Neuronal stem cell (in vitro differentiated cells): ENCODE results near the gene ALDH7A1.

Experiments used
- DNase-seq: peaks from one replicate; pipeline ENCODE4 v3.0.0-alpha.2; 2013; ENCODE audit warnings: low spot score
- H2AFZ ChIP-seq: one replicate; pipeline ENCODE4 v1.6.1; 2013; ENCODE audit warnings: mild to moderate bottlenecking, low read length, inconsistent platforms
- H2AK5ac ChIP-seq: 2 replicates; pipeline ENCODE4 v1.6.1; 2013; ENCODE audit warnings: low read depth, mild to moderate bottlenecking, inconsistent platforms, low read length, moderate library complexity, mixed read lengths
- H2BK120ac ChIP-seq: 2 replicates; pipeline ENCODE4 v1.6.1; 2013; ENCODE audit warnings: low read depth, mild to moderate bottlenecking, inconsistent platforms, low read length, moderate library complexity, mixed read lengths
- H2BK12ac ChIP-seq: one replicate; pipeline ENCODE4 v1.6.1; 2013; ENCODE audit warnings: low read length, inconsistent platforms
- H2BK15ac ChIP-seq: 2 replicates; pipeline ENCODE4 v1.6.1; 2013; ENCODE audit warnings: mild to moderate bottlenecking, low read length, inconsistent platforms, mixed read lengths
- H2BK5ac ChIP-seq: one replicate; pipeline ENCODE4 v1.6.1; 2013; ENCODE audit warnings: inconsistent platforms, mild to moderate bottlenecking, low read length, moderate library complexity
- H3K14ac ChIP-seq: one replicate; pipeline ENCODE4 v1.6.1; 2013; ENCODE audit warnings: low read length, inconsistent platforms
- H3K18ac ChIP-seq: 2 replicates; pipeline ENCODE4 v1.6.1; 2013; ENCODE audit warnings: low read length, inconsistent platforms
- H3K23ac ChIP-seq: 2 replicates; pipeline ENCODE4 v1.6.1; 2013; ENCODE audit warnings: low read depth, mild to moderate bottlenecking, mixed read lengths, low read length, inconsistent platforms; ENCODE audit not compliant: poor library complexity
- H3K27ac ChIP-seq: replicated peaks from 3 replicates; pipeline ENCODE4 v1.5.1; 2013; ENCODE audit warnings: low read length, inconsistent platforms
- H3K27me3 ChIP-seq, 3 experiments: 2 replicates each; pipeline ENCODE4 v1.6.1; 2013; ENCODE audit warnings: low read length in 3 of 3, mild to moderate bottlenecking in 2 of 3, inconsistent platforms in 1 of 3, low read depth in 1 of 3, mixed read lengths in 1 of 3, moderate library complexity in 1 of 3; ENCODE audit not compliant: control insufficient read depth in 3 of 3, insufficient read depth in 3 of 3
- H3K36me3 ChIP-seq, 2 donors: replicated peaks in 1 of 2; 2 replicates each; pipeline ENCODE4 v1.6.1; 2013; ENCODE audit warnings: low read length in 2 of 2; ENCODE audit not compliant: control insufficient read depth in 2 of 2, insufficient read depth in 2 of 2
- H3K4ac ChIP-seq: 2 replicates; pipeline ENCODE4 v1.6.1; 2013; ENCODE audit warnings: inconsistent platforms, mild to moderate bottlenecking, low read length, moderate library complexity
- H3K4me1 ChIP-seq, 2 donors: 1 replicate in 1 of 2; 2 replicates in 1 of 2; pipeline ENCODE4 v1.6.1; 2013; ENCODE audit warnings: low read length in 2 of 2, low read depth in 1 of 2; ENCODE audit not compliant: control insufficient read depth in 2 of 2, insufficient read depth in 1 of 2
- H3K4me2 ChIP-seq: one replicate; pipeline ENCODE4 v1.6.1; 2013; ENCODE audit warnings: mild to moderate bottlenecking, low read length, inconsistent platforms; ENCODE audit not compliant: insufficient read depth, poor library complexity, severe bottlenecking
- H3K4me3 ChIP-seq, 2 donors: 2 replicates each; pipeline ENCODE4 v1.5.1; 2013; ENCODE audit warnings: low read length in 2 of 2, mild to moderate bottlenecking in 2 of 2, inconsistent platforms in 1 of 2, moderate library complexity in 1 of 2
- H3K79me1 ChIP-seq: one replicate; pipeline ENCODE4 v1.6.1; 2013; ENCODE audit warnings: low read depth, mild to moderate bottlenecking, inconsistent platforms, low read length, moderate library complexity
- H3K9ac ChIP-seq: one replicate; pipeline ENCODE4 v1.6.1; 2013; ENCODE audit warnings: mild to moderate bottlenecking, low read depth, low read length, inconsistent platforms; ENCODE audit not compliant: poor library complexity
- H3K9me3 ChIP-seq, 2 donors: replicated peaks in 1 of 2; 2 replicates each; pipeline versions ENCODE3 to v1.6.1; 2013; ENCODE audit warnings: low read length in 2 of 2, mild to moderate bottlenecking in 2 of 2, inconsistent platforms in 1 of 2, low read depth in 1 of 2, mixed read lengths in 1 of 2, moderate library complexity in 1 of 2; ENCODE audit not compliant: control insufficient read depth in 2 of 2, insufficient read depth in 1 of 2
- H4K8ac ChIP-seq: one replicate; pipeline ENCODE4 v1.6.1; 2013; ENCODE audit warnings: low read depth, mild to moderate bottlenecking, inconsistent platforms, low read length, moderate library complexity
- H4K91ac ChIP-seq: one replicate; pipeline ENCODE4 v1.6.1; 2013; ENCODE audit warnings: low read length, low read depth, mild to moderate bottlenecking, inconsistent platforms; ENCODE audit not compliant: poor library complexity
- WGBS, 2 donors: extraction: QIAGEN DNeasy Blood & Tissue Kit; methylation state at CpG; one replicate each; pipeline ENCODE4 v1.1.7; 2013; ENCODE audit warnings: missing lambda C conversion rate in 2 of 2, mixed read lengths in 1 of 2; ENCODE audit not compliant: insufficient read length in 2 of 2, insufficient replicate concordance in 1 of 2; ENCODE audit errors: extremely low coverage in 2 of 2; 5-methylcytosine and 5-hydroxymethylcytosine counted together

The ALDH7A1 gene

DNA sequence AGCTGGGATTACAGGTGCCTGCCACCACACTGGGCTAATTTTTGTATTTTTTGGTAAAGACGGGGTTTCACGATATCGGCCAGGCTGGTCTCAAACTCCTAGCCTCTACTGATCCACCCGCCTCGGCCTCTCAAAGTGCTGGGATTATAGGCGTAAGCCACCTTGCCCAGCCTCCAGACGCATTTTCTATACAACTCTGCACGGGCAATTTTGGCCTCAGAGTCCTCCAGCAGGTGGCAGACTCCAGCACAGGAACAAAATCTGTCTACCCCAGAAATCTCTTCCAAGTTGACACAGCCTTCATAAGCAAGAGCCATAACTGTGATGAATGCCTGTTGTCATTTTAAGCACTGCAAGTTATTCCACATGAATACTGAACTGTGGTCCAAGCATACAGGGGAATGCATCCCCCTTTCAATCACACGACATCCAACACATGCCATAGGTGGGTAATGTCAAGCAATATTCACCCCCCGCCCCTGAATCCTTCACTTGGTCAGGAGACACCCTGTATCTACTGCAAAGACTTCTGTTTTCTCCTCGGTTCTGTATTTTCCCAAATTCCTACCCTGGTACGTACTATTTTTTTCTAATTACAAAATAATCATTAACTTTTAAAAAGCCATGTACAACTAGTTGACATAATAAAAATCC is 50.8 kb downstream of the ALDH7A1 start:
- H3K79me1 ChIP-seq: no peaks in the 10 kb centered on the region
- no peak overlapping the region for H3K27ac ChIP-seq
- no peak overlapping the region for H3K18ac ChIP-seq
- no peak for DNase-seq
- H2BK12ac ChIP-seq: no peak overlapping the region
- no peak overlapping the region for H3K4me2 ChIP-seq
- no peak overlapping the region for H3K14ac ChIP-seq
- H3K36me3 ChIP-seq: peaks cover 20 to 69% of the 10 kb centered on the region in 2 donors
- no peak overlapping the region for H2AFZ ChIP-seq
- no peak overlapping the region for H3K4me3 ChIP-seq
- no peaks in the 10 kb centered on the region for H3K27me3 ChIP-seq
- no peaks in the 10 kb centered on the region for H3K4me1 ChIP-seq
- peaks cover 0 to 2% of the 10 kb centered on the region in 2 donors for H3K9me3 ChIP-seq
- 100% methylated on average over 1 of the region's 12 CpGs; no CpG with 5 or more reads in 1 of the 2 donors for WGBS, 2 donors
- no peak overlapping the region for H4K91ac ChIP-seq
- no peak overlapping the region for H2BK120ac ChIP-seq
- H2AK5ac ChIP-seq: no peak overlapping the region
- no peak overlapping the region for H3K4ac ChIP-seq
- H3K23ac ChIP-seq: no peak overlapping the region
- no peak overlapping the region for H3K9ac ChIP-seq
- no peak overlapping the region for H4K8ac ChIP-seq
- H2BK15ac ChIP-seq: no peak overlapping the region
- no peak overlapping the region for H2BK5ac ChIP-seq

GRCh38 chr5:126543660-126544059 is 51.4 kb downstream of the ALDH7A1 start:
- H3K27ac ChIP-seq: no peak overlapping the region
- no peak overlapping the region for H2BK12ac ChIP-seq
- DNase-seq: no peak
- WGBS, 2 donors: no CpG with 5 or more reads among the region's 2 CpGs
- peaks cover 0 to 2% of the 10 kb centered on the region in 2 donors for H3K4me1 ChIP-seq
- H3K79me1 ChIP-seq: no peaks in the 10 kb centered on the region
- no peak overlapping the region for H3K23ac ChIP-seq
- H3K9me3 ChIP-seq: peaks cover 0 to 2% of the 10 kb centered on the region in 2 donors
- H3K9ac ChIP-seq: no peak overlapping the region
- no peak overlapping the region for H3K4me2 ChIP-seq
- no peak overlapping the region for H4K91ac ChIP-seq
- H3K36me3 ChIP-seq: peaks cover 19 to 63% of the 10 kb centered on the region in 2 donors
- no peak overlapping the region for H2BK15ac ChIP-seq
- peak overlapping the region; percentile 51 for H3K18ac ChIP-seq
- H2AFZ ChIP-seq: no peak overlapping the region
- H3K14ac ChIP-seq: no peak overlapping the region
- no peak overlapping the region for H3K4ac ChIP-seq
- H2AK5ac ChIP-seq: no peak overlapping the region
- no peak overlapping the region for H4K8ac ChIP-seq
- H2BK120ac ChIP-seq: no peak overlapping the region
- H3K4me3 ChIP-seq: no peak overlapping the region
- H2BK5ac ChIP-seq: no peak overlapping the region
- no peaks in the 10 kb centered on the region for H3K27me3 ChIP-seq

- no peaks in the 10 kb centered on the region for H3K79me1 ChIP-seq
- no peak overlapping the region for H2AFZ ChIP-seq
- no peak overlapping the region for H3K4ac ChIP-seq
- H3K36me3 ChIP-seq: peaks cover 19 to 57% of the 10 kb centered on the region in 2 donors
- no peak overlapping the region for H2BK120ac ChIP-seq
- no peak overlapping the region for H2BK5ac ChIP-seq
- no peak overlapping the region for H4K91ac ChIP-seq
- H3K4me1 ChIP-seq: peaks cover 0 to 2% of the 10 kb centered on the region in 2 donors
- H2BK15ac ChIP-seq: no peak overlapping the region
- H3K23ac ChIP-seq: no peak overlapping the region
- no peak overlapping the region for H3K14ac ChIP-seq
- H2BK12ac ChIP-seq: no peak overlapping the region
- no peak overlapping the region for H2AK5ac ChIP-seq
- H3K18ac ChIP-seq: no peak overlapping the region
- no peaks in the 10 kb centered on the region for H3K27me3 ChIP-seq
- peak overlapping the region; percentile 95 for H4K8ac ChIP-seq
- peaks cover 0 to 2% of the 10 kb centered on the region in 2 donors for H3K9me3 ChIP-seq
- no CpG with 5 or more reads among the region's 1 CpG for WGBS, 2 donors
- no peak overlapping the region for H3K9ac ChIP-seq
- DNase-seq: no peak
- H3K27ac ChIP-seq: no peak overlapping the region
- no peak overlapping the region for H3K4me3 ChIP-seq
- no peak overlapping the region for H3K4me2 ChIP-seq
Observed at GRCh38 chr5:126543009-126543408, 52.0 kb downstream of the ALDH7A1 start.

DNA sequence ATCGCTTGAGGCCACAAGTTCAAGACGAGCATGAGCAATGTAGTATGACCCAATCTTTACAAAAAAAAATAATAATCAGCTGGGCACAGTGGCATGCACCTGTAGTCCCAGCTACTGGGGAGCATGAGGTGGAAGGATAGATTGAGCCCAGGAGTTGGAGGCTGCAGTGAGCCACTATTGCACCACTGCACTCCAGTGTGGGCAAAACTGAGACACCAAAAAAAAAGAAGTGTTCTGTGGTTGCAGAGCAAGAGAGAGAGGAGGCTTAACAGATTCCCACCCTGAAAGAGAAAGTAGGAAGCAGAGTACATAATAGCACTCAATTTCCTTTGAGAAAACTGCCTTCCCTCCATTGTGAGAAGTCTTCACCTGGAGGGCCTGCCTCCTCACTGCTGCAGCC is 52.6 kb downstream of the ALDH7A1 start:
- Histone ChIP-seq H2AK5ac (no peak overlapping the region), H3K27ac (no peak overlapping the region), H3K4me1 (peaks cover 0 to 2% of the 10 kb centered on the region in 2 donors), H3K14ac (no peak overlapping the region), H2BK12ac (no peak overlapping the region), H3K36me3 (peaks cover 19 to 51% of the 10 kb centered on the region in 2 donors), H3K18ac (no peak overlapping the region), H3K9ac (no peak overlapping the region), H3K4ac (no peak overlapping the region), H2BK120ac (no peak overlapping the region), H2AFZ (no peak overlapping the region), H2BK15ac (no peak overlapping the region), H3K4me3 (no peak overlapping the region), H3K4me2 (no peak overlapping the region), H3K23ac (no peak overlapping the region), H3K9me3 (peaks cover 0 to 2% of the 10 kb centered on the region in 2 donors), H3K79me1 (no peaks in the 10 kb centered on the region), H2BK5ac (no peak overlapping the region), H4K91ac (no peak overlapping the region), H3K27me3 (no peaks in the 10 kb centered on the region), H4K8ac (peak overlapping the region; percentile 95)
- DNase-seq: no peak
- WGBS, 2 donors: no CpG with 5 or more reads among the region's 2 CpGs
